Measurements from ENCODE around the gene LMTK3.

- TF ChIP-seq EZH2 (IDR thresholded peaks at IDR 0.05; ENCODE audit: borderline replicate concordance, low read depth, low read length, severe bottlenecking), result no peak
- no peak for TF ChIP-seq CTCF (IDR thresholded peaks at IDR 0.05; ENCODE audit: borderline replicate concordance, extremely low read depth, low read length, poor library complexity, severe bottlenecking)
These were observed 4.9 kb upstream of the LMTK3 start for GRCh38 chr19:48516536-48516935.

Measured in DND-41 (cell line).